ENCODE results near the gene WDR43. TPM values are rescaled to one million over a fixed set of nuclear protein-coding genes. Genes with fewer than 3 reads are reported as not detected.
A peak's percentile ranks its signal among the peaks of the same experiment; 100 is the strongest.

WDR43 gene
- total and polyA plus RNA-seq, 9 of the 15 experiments (the other 6 are each of a cell fraction or from before 2014, with no cell fraction given), result 34.6 to 197 (median 105) TPM

DNA sequence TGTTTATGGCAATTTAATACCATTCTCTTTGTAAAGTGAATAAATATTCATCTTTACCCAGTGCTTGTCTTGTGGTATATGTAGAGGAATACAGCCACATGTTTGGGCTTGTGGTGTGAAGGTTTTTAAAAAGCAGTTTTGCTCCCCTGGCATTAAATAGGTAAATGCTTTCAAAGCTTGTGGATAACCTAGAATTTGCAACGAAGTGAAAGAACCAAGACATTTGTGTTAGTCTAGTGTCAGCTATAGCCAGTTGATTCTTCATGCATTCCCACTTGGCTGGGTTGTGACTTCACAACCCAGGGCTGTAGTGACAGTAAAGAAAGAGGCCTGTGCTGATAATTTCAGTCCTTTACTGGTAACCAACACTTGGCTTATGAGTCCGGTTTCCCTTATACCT, 53.7 kb downstream of the WDR43 start:
- H3K9me3 ChIP-seq (replicated peaks; ENCODE audit: control insufficient read depth, insufficient read depth, low read depth, low read length), result peaks cover 3% of the 10 kb centered on the region
- peaks cover 5 to 6% of the 10 kb centered on the region in 2 experiments; a peak in 3 of 5 replicates for H3K4me1 ChIP-seq (replicated peaks in 1 of 2; ENCODE audit: control insufficient read depth in 2 of 2, insufficient read depth in 2 of 2, low read length in 2 of 2)
- H3K27ac ChIP-seq (ENCODE audit: extremely low read depth, low read depth, low read length), result no peak overlapping the region
- no peaks in the 10 kb centered on the region for H4K20me1 ChIP-seq (replicated peaks; ENCODE audit: control insufficient read depth, insufficient read depth, low read length)
- no peaks in the 10 kb centered on the region for H3K27me3 ChIP-seq (ENCODE audit: control insufficient read depth in 2 of 2, insufficient read depth in 2 of 2, low read length in 2 of 2)
- ChIA-PET POLR2A (no interaction called here), CTCF (ENCODE audit: low intra/inter-chr PET ratio) (no interaction called here)
- ATAC-seq, result no peak
- in situ Hi-C loops (cut with MboI), result no loop called here
- no peak for FAIRE-seq
- no peak overlapping the region for H3K4me2 ChIP-seq (ENCODE audit: insufficient read depth, low read length)
- no peak overlapping the region for H3K4me3 ChIP-seq
- intact Hi-C loops (cut with micrococcal nuclease), result no loop called here
- H3K79me2 ChIP-seq (ENCODE audit: control insufficient read depth, insufficient read depth, low read length), result 0 out of 3 replicates have a peak, but pooled peaks cover 3% of the 10 kb centered on the region
- H3K36me3 ChIP-seq (ENCODE audit: control insufficient read depth, insufficient read depth, low read length), result peaks cover 59% of the 10 kb centered on the region
- no peak overlapping the region for H3K9ac ChIP-seq (ENCODE audit: insufficient read depth in 1 of 2, low read depth in 2 of 2, low read length in 2 of 2)
- BruUV-seq (replicated peaks), result no TSS peak
- 100% methylated on average over 2 of the region's 2 CpGs for WGBS (ENCODE audit: insufficient coverage, low coverage, missing lambda C conversion rate)
- no peaks in the 10 kb centered on the region for H3K9me1 ChIP-seq (ENCODE audit: control insufficient read depth, insufficient read depth, low read length)
- DNase-seq (ENCODE audit: extremely low read depth in 1 of 4, low spot score in 3 of 4), result no peak
- no peak overlapping the region for H2AFZ ChIP-seq (ENCODE audit: low read depth, low read length)
- no peak for TF ChIP-seq MITF (IDR thresholded peaks at IDR 0.05)
- no peak for TF ChIP-seq PYGO2 (tag; IDR thresholded peaks at IDR 0.05)
- no peak for TF ChIP-seq MTA3 (IDR thresholded peaks at IDR 0.05; ENCODE audit: borderline replicate concordance)
- 0 out of 2 replicates have a peak, but pooled peaks have one; percentile 49 for TF ChIP-seq POLR2A (conservative IDR thresholded peaks at IDR 0.05)
- TF ChIP-seq SRSF9 (IDR thresholded peaks at IDR 0.05; ENCODE audit: borderline replicate concordance, low read depth, low read length), result no peak
- no peak for TF ChIP-seq USF2 (CRISPR knock-in tag; IDR thresholded peaks at IDR 0.05)
- no peak for TF ChIP-seq GTF2E2 (tag; IDR thresholded peaks at IDR 0.05)
- TF ChIP-seq CREB1 (IDR thresholded peaks at IDR 0.05), result no peak
- TF ChIP-seq CREB1 (CRISPR knock-in tag; IDR thresholded peaks at IDR 0.05), result no peak
- TF ChIP-seq POLR2AphosphoS5 (IDR thresholded peaks at IDR 0.05; ENCODE audit: control insufficient read depth, insufficient read depth, low read depth, low read length), result peak; percentile 27; the same call in 1 of the 2 replicates
- TF ChIP-seq ARID2 (IDR thresholded peaks at IDR 0.05), result no peak
- no peak for TF ChIP-seq FUS (optimal IDR thresholded peaks at IDR 0.05; ENCODE audit: low read depth, low read length)
- no peak for TF ChIP-seq SMC3 (conservative IDR thresholded peaks at IDR 0.05; ENCODE audit: insufficient read depth, low read depth, low read length)
- TF ChIP-seq, protein P1, sequence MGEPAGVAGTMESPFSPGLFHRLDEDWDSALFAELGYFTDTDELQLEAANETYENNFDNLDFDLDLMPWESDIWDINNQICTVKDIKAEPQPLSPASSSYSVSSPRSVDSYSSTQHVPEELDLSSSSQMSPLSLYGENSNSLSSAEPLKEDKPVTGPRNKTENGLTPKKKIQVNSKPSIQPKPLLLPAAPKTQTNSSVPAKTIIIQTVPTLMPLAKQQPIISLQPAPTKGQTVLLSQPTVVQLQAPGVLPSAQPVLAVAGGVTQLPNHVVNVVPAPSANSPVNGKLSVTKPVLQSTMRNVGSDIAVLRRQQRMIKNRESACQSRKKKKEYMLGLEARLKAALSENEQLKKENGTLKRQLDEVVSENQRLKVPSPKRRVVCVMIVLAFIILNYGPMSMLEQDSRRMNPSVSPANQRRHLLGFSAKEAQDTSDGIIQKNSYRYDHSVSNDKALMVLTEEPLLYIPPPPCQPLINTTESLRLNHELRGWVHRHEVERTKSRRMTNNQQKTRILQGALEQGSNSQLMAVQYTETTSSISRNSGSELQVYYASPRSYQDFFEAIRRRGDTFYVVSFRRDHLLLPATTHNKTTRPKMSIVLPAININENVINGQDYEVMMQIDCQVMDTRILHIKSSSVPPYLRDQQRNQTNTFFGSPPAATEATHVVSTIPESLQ (CRISPR knock-in tag; IDR thresholded peaks at IDR 0.05), result no peak
- TF ChIP-seq UBTF (IDR thresholded peaks at IDR 0.05; ENCODE audit: borderline replicate concordance in 1 of 2, low read depth in 2 of 2, low read length in 2 of 2), result no peak
- no peak for TF ChIP-seq TBL1XR1 (IDR thresholded peaks at IDR 0.05; ENCODE audit: low read length in 2 of 2)
- peak; percentile 36; the same call in 1 of the 2 replicates for TF ChIP-seq PML (IDR thresholded peaks at IDR 0.05; ENCODE audit: low read length)
- no peak for TF ChIP-seq DMBX1 (CRISPR knock-in tag; IDR thresholded peaks at IDR 0.05; ENCODE audit: borderline replicate concordance)
